H9 (cell line): ENCODE measurements around the gene CUEDC2. TPM values are rescaled to one million over a fixed set of nuclear protein-coding genes. Genes with fewer than 3 reads are reported as not detected.

Source experiments
- DNase-seq: peaks from one replicate; pipeline ENCODE4 v3.0.0-alpha.2; 2017
- H2AFZ ChIP-seq: one replicate; pipeline ENCODE4 v1.6.1; 2013; ENCODE audit warnings: mild to moderate bottlenecking, low read length, control low read depth, moderate library complexity
- H2AK5ac ChIP-seq: 2 replicates; pipeline ENCODE4 v1.6.1; 2013; ENCODE audit warnings: low read length, control low read depth, mixed read lengths; ENCODE audit not compliant: insufficient read length
- H2BK120ac ChIP-seq: one replicate; pipeline ENCODE4 v1.6.1; 2013; ENCODE audit warnings: low read depth, mild to moderate bottlenecking, low read length, control low read depth, inconsistent platforms; ENCODE audit not compliant: poor library complexity, severe bottlenecking
- H2BK12ac ChIP-seq: 2 replicates; pipeline ENCODE4 v1.6.1; 2013; ENCODE audit warnings: low read length, control low read depth, mixed read lengths, low read depth; ENCODE audit not compliant: insufficient read length
- H2BK15ac ChIP-seq: 2 replicates; pipeline ENCODE4 v1.6.1; 2013; ENCODE audit warnings: low read depth, low read length, control low read depth
- H2BK20ac ChIP-seq: one replicate; pipeline ENCODE4 v1.6.1; 2013; ENCODE audit warnings: low read depth, mild to moderate bottlenecking, low read length, control low read depth, inconsistent platforms; ENCODE audit not compliant: poor library complexity, severe bottlenecking
- H2BK5ac ChIP-seq: 2 replicates; pipeline ENCODE4 v1.6.1; 2013; ENCODE audit warnings: low read length, control low read depth, mixed read lengths; ENCODE audit not compliant: insufficient read length
- H3K14ac ChIP-seq: 2 replicates; pipeline ENCODE4 v1.6.1; 2013; ENCODE audit warnings: low read length, control low read depth; ENCODE audit not compliant: insufficient read depth
- H3K18ac ChIP-seq: 2 replicates; pipeline ENCODE4 v1.6.1; 2013; ENCODE audit warnings: low read depth, mild to moderate bottlenecking, mixed read lengths, low read length, control low read depth; ENCODE audit not compliant: insufficient read length
- H3K23ac ChIP-seq: 2 replicates; pipeline ENCODE4 v1.6.1; 2013; ENCODE audit warnings: low read length, control low read depth, mixed read lengths, low read depth; ENCODE audit not compliant: insufficient read length
- H3K23me2 ChIP-seq: 2 replicates; pipeline ENCODE4 v1.6.1; 2013; ENCODE audit warnings: low read depth, mild to moderate bottlenecking, mixed read lengths, low read length, control low read depth; ENCODE audit not compliant: insufficient read length, poor library complexity, severe bottlenecking
- H3K27ac ChIP-seq: 2 replicates; pipeline ENCODE4 v1.5.1; 2013; ENCODE audit warnings: low read length, control low read depth, mixed read lengths, low read depth; ENCODE audit not compliant: insufficient read length
- H3K27me3 ChIP-seq: 2 replicates; pipeline ENCODE4 v1.6.1; 2013; ENCODE audit warnings: low read length, control low read depth, inconsistent platforms; ENCODE audit not compliant: insufficient read depth
- H3K4ac ChIP-seq: 2 replicates; pipeline ENCODE4 v1.6.1; 2013; ENCODE audit warnings: low read depth, mild to moderate bottlenecking, control low read depth, inconsistent platforms, low read length, moderate library complexity
- H3K4me1 ChIP-seq: 2 replicates; pipeline ENCODE4 v1.6.1; 2013; ENCODE audit warnings: low read length, control low read depth, inconsistent platforms; ENCODE audit not compliant: insufficient read depth
- H3K4me2 ChIP-seq: 2 replicates; pipeline ENCODE4 v1.6.1; 2013; ENCODE audit warnings: low read length, control low read depth, mixed read lengths; ENCODE audit not compliant: insufficient read length, insufficient read depth
- H3K56ac ChIP-seq: 2 replicates; pipeline ENCODE4 v1.6.1; 2013; ENCODE audit warnings: low read depth, mild to moderate bottlenecking, mixed read lengths, low read length, control low read depth; ENCODE audit not compliant: insufficient read length
- H3K79me1 ChIP-seq: 2 replicates; pipeline ENCODE4 v1.6.1; 2013; ENCODE audit warnings: low read depth, mild to moderate bottlenecking, moderate library complexity, low read length, control low read depth, inconsistent platforms; ENCODE audit not compliant: insufficient read depth, poor library complexity, severe bottlenecking
- H3K79me2 ChIP-seq: 2 replicates; pipeline ENCODE4 v1.6.1; 2013; ENCODE audit warnings: low read length, control low read depth, inconsistent platforms; ENCODE audit not compliant: insufficient read depth
- H3K9ac ChIP-seq: 2 replicates; pipeline ENCODE4 v1.6.1; 2013; ENCODE audit warnings: low read length, control low read depth, mixed read lengths; ENCODE audit not compliant: insufficient read length; ENCODE audit errors: extremely low read depth
- H3K9me3 ChIP-seq: one replicate; pipeline ENCODE4 v1.6.1; 2013; ENCODE audit warnings: low read depth, low read length, inconsistent platforms; ENCODE audit not compliant: control insufficient read depth
- H3T11ph ChIP-seq: one replicate; pipeline ENCODE4 v1.6.1; 2013; ENCODE audit warnings: mild to moderate bottlenecking, low read length, control low read depth, inconsistent platforms
- H4K20me1 ChIP-seq: one replicate; pipeline ENCODE4 v1.6.1; 2013; ENCODE audit not compliant: control insufficient read depth, insufficient read length, insufficient read depth
- H4K5ac ChIP-seq: 2 replicates; pipeline ENCODE4 v1.6.1; 2013; ENCODE audit warnings: low read depth, mild to moderate bottlenecking, mixed read lengths, low read length, control low read depth; ENCODE audit not compliant: insufficient read length
- H4K8ac ChIP-seq: replicated peaks from 2 replicates; pipeline ENCODE4 v1.6.1; 2013; ENCODE audit warnings: low read length, control low read depth, mixed read lengths, low read depth; ENCODE audit not compliant: insufficient read length
- H4K91ac ChIP-seq: 2 replicates; pipeline ENCODE4 v1.6.1; 2013; ENCODE audit warnings: low read depth, mild to moderate bottlenecking, moderate library complexity, mixed read lengths, low read length, control low read depth; ENCODE audit not compliant: insufficient read length
- H3K27ac Mint-ChIP-seq, 3 experiments: 2 replicates in 2 of 3; 3 replicates in 1 of 3; pipeline ENCODE4 v1.8.0; 2020 to 2021; ENCODE audit warnings: mixed read lengths in 3 of 3, mild to moderate bottlenecking in 1 of 3, moderate library complexity in 1 of 3
- H3K27me3 Mint-ChIP-seq: 2 replicates; pipeline ENCODE4 v1.8.0; 2021; ENCODE audit warnings: low read depth, mild to moderate bottlenecking, moderate library complexity, mixed read lengths
- H3K36me3 Mint-ChIP-seq, 3 experiments: 2 replicates in 2 of 3; 3 replicates in 1 of 3; pipeline ENCODE4 v1.8.0; 2020 to 2021; ENCODE audit warnings: low read depth in 3 of 3, mixed read lengths in 3 of 3; ENCODE audit not compliant: insufficient read depth in 1 of 3
- H3K4me1 Mint-ChIP-seq, 2 experiments: 2 replicates each; pipeline ENCODE4 v1.8.0; 2020; ENCODE audit warnings: mixed read lengths in 2 of 2
- H3K4me3 Mint-ChIP-seq, 2 experiments: 2 replicates in 1 of 2; 3 replicates in 1 of 2; pipeline ENCODE4 v1.8.0; 2020 to 2021; ENCODE audit warnings: mild to moderate bottlenecking in 2 of 2, mixed read lengths in 2 of 2, moderate library complexity in 1 of 2
- H3K9me3 Mint-ChIP-seq, 2 experiments: 2 replicates in 1 of 2; 3 replicates in 1 of 2; pipeline ENCODE4 v1.8.0; 2020; ENCODE audit warnings: mild to moderate bottlenecking in 2 of 2, mixed read lengths in 2 of 2, moderate library complexity in 1 of 2
- WGBS: extraction: QIAGEN DNeasy Blood & Tissue Kit; methylation state at CpG from one replicate; pipeline ENCODE4 v1.1.7; 2013; ENCODE audit warnings: missing lambda C conversion rate, low lambda C conversion rate, mixed read lengths; ENCODE audit not compliant: insufficient read length; ENCODE audit errors: extremely low coverage; 5-methylcytosine and 5-hydroxymethylcytosine counted together
- microRNA-seq: library from miRNA; unstranded; fragments of <30 nt; microRNA quantifications from one replicate; pipeline ENCODE4, GENCODE V29; 2020; ENCODE audit warnings: borderline microRNAs expressed
- total RNA-seq: library from RNA; stranded (reverse); gene quantifications from 2 replicates; pipeline ENCODE4 v1.2.1, GENCODE V29; 2021
- TF ChIP-seq, protein P1 (sequence below): fragments of 200-600 bp; sonication (generic); conservative IDR thresholded peaks from 3 replicates; pipeline ENCODE4 v1.8.0; 2021; ENCODE audit warnings: antibody characterized with exemption, mild to moderate bottlenecking

CUEDC2 gene
- total RNA-seq, 1 experiment from 2014 or later, result 41.2 TPM

DNA sequence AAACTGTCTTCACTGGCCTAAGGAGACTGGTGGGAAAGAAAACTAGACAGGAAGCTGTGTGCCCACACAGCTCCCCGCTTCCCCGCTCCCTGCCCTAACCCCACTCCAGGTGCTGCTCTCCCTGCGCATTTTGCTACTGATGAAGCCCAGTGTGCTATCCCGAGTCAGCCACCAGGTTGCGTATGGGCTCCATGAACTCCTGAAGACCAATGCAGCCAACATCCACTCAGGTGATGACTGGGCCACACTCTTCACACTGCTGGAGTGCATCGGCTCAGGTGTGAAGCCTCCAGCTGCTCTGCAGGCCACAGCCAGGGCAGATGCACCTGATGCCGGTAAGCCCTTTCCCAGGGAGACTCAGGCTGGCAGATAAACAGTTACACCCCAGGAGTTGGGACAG, 57.1 kb downstream of the CUEDC2 start:
- no peak overlapping the region for H3K4me3 Mint-ChIP-seq
- TF ChIP-seq, protein P1, sequence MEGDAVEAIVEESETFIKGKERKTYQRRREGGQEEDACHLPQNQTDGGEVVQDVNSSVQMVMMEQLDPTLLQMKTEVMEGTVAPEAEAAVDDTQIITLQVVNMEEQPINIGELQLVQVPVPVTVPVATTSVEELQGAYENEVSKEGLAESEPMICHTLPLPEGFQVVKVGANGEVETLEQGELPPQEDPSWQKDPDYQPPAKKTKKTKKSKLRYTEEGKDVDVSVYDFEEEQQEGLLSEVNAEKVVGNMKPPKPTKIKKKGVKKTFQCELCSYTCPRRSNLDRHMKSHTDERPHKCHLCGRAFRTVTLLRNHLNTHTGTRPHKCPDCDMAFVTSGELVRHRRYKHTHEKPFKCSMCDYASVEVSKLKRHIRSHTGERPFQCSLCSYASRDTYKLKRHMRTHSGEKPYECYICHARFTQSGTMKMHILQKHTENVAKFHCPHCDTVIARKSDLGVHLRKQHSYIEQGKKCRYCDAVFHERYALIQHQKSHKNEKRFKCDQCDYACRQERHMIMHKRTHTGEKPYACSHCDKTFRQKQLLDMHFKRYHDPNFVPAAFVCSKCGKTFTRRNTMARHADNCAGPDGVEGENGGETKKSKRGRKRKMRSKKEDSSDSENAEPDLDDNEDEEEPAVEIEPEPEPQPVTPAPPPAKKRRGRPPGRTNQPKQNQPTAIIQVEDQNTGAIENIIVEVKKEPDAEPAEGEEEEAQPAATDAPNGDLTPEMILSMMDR, result peak; percentile 53
- no peaks in the 10 kb centered on the region for H3K27me3 Mint-ChIP-seq
- H4K91ac ChIP-seq, result no peak overlapping the region
- no peak overlapping the region for H2AK5ac ChIP-seq
- peak; percentile 59 for DNase-seq
- no peaks in the 10 kb centered on the region for H3K27me3 ChIP-seq
- no peak overlapping the region for H3K27ac ChIP-seq
- H3K56ac ChIP-seq, result no peak overlapping the region
- H2BK120ac ChIP-seq, result no peak overlapping the region
- H3T11ph ChIP-seq, result no peak overlapping the region
- H4K8ac ChIP-seq, result no peak overlapping the region
- 0 out of 5 replicates have a peak, but pooled peaks cover 0 to 4% of the 10 kb centered on the region in 2 experiments for H3K9me3 Mint-ChIP-seq
- H2BK5ac ChIP-seq, result no peak overlapping the region
- no peaks in the 10 kb centered on the region for H3K23me2 ChIP-seq
- no peaks in the 10 kb centered on the region for H3K79me2 ChIP-seq
- H3K27ac Mint-ChIP-seq, result peak overlapping the region in 1 of 3 experiments; percentile 39; a peak in 2 of 7 replicates
- no peak overlapping the region for H3K9ac ChIP-seq
- no peak overlapping the region for H2AFZ ChIP-seq
- no peak overlapping the region for H2BK20ac ChIP-seq
- peaks cover 23 to 54% (median 35%) of the 10 kb centered on the region in 3 experiments for H3K36me3 Mint-ChIP-seq
- H3K14ac ChIP-seq, result no peak overlapping the region
- no peaks in the 10 kb centered on the region for H3K4me1 Mint-ChIP-seq
- no peak overlapping the region for H2BK15ac ChIP-seq
- H3K4me1 ChIP-seq, result no peaks in the 10 kb centered on the region
- WGBS, result no CpG with 5 or more reads among the region's 7 CpGs
- no peak overlapping the region for H2BK12ac ChIP-seq
- H3K23ac ChIP-seq, result no peak overlapping the region
- H4K20me1 ChIP-seq, result no peaks in the 10 kb centered on the region
- H3K4ac ChIP-seq, result no peak overlapping the region
- H3K9me3 ChIP-seq, result no peaks in the 10 kb centered on the region
- no peak overlapping the region for H3K18ac ChIP-seq
- H3K4me2 ChIP-seq, result no peak overlapping the region
- H4K5ac ChIP-seq, result no peak overlapping the region
- no peaks in the 10 kb centered on the region for H3K79me1 ChIP-seq

Small RNAs within 50 kb of the gene (microRNA-seq; reads per million reads assigned to microRNA genes)
- 2.7 reads per million, percentile 24 among the genes with 10 or more reads in this experiment for gene MIR146B

Other genes with a start within 250 kb of the CUEDC2 start
- gene ELOVL3, start 206.3 kb downstream of the CUEDC2 start, total RNA-seq, result not detected in 2 replicates
- gene PITX3, start 191.1 kb downstream of the CUEDC2 start, total RNA-seq, result not detected in 2 replicates
- 23.5 and 23.7 TPM in 2 replicates for gene GBF1, start 187.0 kb downstream of the CUEDC2 start, total RNA-seq
- 21.0 and 23.7 TPM in 2 replicates for gene NFKB2, start 36.9 kb downstream of the CUEDC2 start, total RNA-seq
- gene PSD, start 13.8 kb downstream of the CUEDC2 start, total RNA-seq, result 3.4 and 3.6 TPM in 2 replicates
- 8.4 and 9.1 TPM in 2 replicates for gene FBXL15, start 11.7 kb downstream of the CUEDC2 start, total RNA-seq
- not detected in 2 replicates for gene C10orf95, start 19.0 kb upstream of the CUEDC2 start, total RNA-seq
- gene ACTR1A, start 70.1 kb upstream of the CUEDC2 start, total RNA-seq, result 82.1 and 84.2 TPM in 2 replicates
- 9.4 and 9.5 TPM in 2 replicates for gene SUFU, start 71.4 kb upstream of the CUEDC2 start, total RNA-seq
- 37.0 and 40.6 TPM in 2 replicates for gene TRIM8, start 211.9 kb upstream of the CUEDC2 start, total RNA-seq